ENCODE measurements around the gene FAM114A1.

The FAM114A1 gene

GRCh38 chr4:38867478-38868058, at the start of gene FAM114A1:
Gene FAM114A1, plus strand, starts transcription at chr4:38867806. Its CDS starts 10,273 bp downstream, at chr4:38878079.
- DNase-seq = peak; percentile 32

- no peak for DNase-seq
Measured at GRCh38 chr4:38818441-38818976, 49.1 kb upstream of the FAM114A1 start.

- no peak for DNase-seq
Measured at GRCh38 chr4:38819569-38819968, 48.0 kb upstream of the FAM114A1 start.

- DNase-seq = no peak
Measured at GRCh38 chr4:38820329-38821061, 47.1 kb upstream of the FAM114A1 start.

GRCh38 chr4:38821739-38822138, 45.9 kb upstream of the FAM114A1 start:
- DNase-seq = no peak

- no peak for DNase-seq
Measured at GRCh38 chr4:38822748-38823303, 44.8 kb upstream of the FAM114A1 start.

- no peak for DNase-seq
Measured at GRCh38 chr4:38823766-38824165, 43.8 kb upstream of the FAM114A1 start.

- no peak for DNase-seq
Measured at GRCh38 chr4:38829237-38829636, 38.4 kb upstream of the FAM114A1 start.

GRCh38 chr4:38831653-38832052, 36.0 kb upstream of the FAM114A1 start:
- DNase-seq = no peak

GRCh38 chr4:38832206-38832605, 35.4 kb upstream of the FAM114A1 start:
- no peak for DNase-seq

GRCh38 chr4:38832624-38833528, 34.7 kb upstream of the FAM114A1 start:
- DNase-seq = no peak

- DNase-seq = no peak
Measured at GRCh38 chr4:38834570-38834969, 33.0 kb upstream of the FAM114A1 start.

GRCh38 chr4:38837334-38837733, 30.3 kb upstream of the FAM114A1 start:
- no peak for DNase-seq

GRCh38 chr4:38837849-38838248, 29.8 kb upstream of the FAM114A1 start:
- no peak for DNase-seq

GRCh38 chr4:38842994-38843393, 24.6 kb upstream of the FAM114A1 start:
- no peak for DNase-seq

GRCh38 chr4:38846015-38846414, 21.6 kb upstream of the FAM114A1 start:
- no peak for DNase-seq

GRCh38 chr4:38855466-38855865, 12.1 kb upstream of the FAM114A1 start:
- no peak for DNase-seq

GRCh38 chr4:38856046-38856445, 11.6 kb upstream of the FAM114A1 start:
- DNase-seq = peak; percentile 35

GRCh38 chr4:38856524-38857337, 10.9 kb upstream of the FAM114A1 start, which contains the start of gene TLR6:
Gene TLR6, minus strand, starts transcription at chr4:38856817. Its CDS starts 27,344 bp downstream, at chr4:38829473.
- DNase-seq = peak; percentile 77

GRCh38 chr4:38857354-38858096, 10.1 kb upstream of the FAM114A1 start:
- peak; percentile 57 for DNase-seq

GRCh38 chr4:38858097-38858420, 9.5 kb upstream of the FAM114A1 start:
- no peak for DNase-seq

Data from CD4-positive, alpha-beta T cell treated with Interleukin-6 for 4 hours (primary cell).